NCI-H2081 (cell line): ENCODE data around the gene ZBTB7A.
"Not testable (repeated sequence)": the region's sequence is repeated elsewhere in the genome, so short reads cannot be mapped to it uniquely, and the experiment has no call there.

Experiments used
- DNase-seq, 2 experiments: peaks; one replicate each; lab custom pipeline; 2025; lab: John Stamatoyannopoulos, UW

The ZBTB7A gene

DNA sequence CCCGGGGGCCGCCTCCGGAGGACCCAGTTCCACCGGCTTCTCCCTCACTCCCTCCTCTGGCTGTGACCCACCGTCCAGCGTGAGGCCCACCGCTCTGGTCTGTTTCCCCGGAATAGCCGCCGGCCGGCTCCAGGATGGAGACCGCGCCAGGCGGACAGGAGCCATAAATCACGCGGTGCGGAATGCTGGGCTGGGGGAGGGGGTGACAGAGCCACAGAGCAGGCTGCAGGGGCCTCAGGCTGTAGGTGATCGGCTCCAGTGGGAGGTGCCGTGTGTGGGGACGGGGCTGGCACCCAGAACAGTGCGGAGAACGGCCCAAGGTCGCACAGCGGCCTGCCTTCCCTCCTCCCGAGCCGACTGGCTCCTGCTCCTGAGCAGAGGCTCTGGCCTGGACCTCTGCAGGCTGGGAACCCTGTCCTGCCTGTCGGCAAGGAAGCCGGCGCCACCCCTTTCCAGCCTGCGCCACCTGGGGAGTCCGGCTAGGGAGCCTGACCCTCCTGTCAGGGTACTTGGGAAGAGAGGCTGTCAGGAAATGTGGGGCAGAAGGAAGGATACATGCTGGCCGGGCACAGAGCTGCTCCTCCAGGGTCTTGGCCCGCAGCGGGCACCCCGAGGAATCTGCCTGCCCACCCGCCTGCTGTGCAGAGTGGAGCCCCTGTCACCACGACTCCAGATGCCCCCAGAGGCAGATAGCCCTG, 50.8 kb downstream of the ZBTB7A start:
- DNase-seq, result no peak

- no peak for DNase-seq
Observed at GRCh38 chr19:4014541-4015491, 51.9 kb downstream of the ZBTB7A start.

DNA sequence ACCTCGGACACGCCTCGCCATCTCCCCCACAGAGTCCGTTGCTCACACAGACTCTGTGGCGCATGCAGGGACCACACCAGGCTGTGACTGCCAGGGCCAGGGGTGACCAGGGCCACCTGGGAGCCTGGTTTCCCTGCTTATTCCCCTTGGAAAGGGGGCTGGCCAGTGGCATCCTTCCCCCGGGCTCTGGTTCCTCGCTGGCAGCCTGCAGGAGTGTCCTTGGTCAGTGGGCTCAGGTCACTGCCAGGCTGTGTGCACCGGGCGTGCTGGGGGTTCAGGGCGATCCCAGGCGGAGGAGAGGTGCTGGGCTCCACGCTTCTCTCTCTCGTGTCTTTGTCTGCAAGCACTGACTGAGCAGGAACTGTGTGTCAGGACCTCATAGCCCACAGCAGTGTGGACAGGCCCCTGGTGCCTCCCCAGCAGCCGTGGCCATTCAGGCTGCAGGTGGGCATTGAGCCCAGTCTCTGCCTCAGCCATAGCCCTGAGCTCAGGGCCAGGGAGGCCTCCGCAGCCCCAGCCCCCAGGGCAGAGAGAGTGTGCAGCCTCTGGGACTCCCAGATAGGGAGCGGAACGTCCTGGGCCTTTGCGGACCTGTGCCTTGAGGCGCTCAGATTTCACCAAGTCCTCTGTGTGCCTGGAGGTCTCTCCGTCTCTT, 52.7 kb downstream of the ZBTB7A start:
- DNase-seq, result no peak

- DNase-seq, result no peak
Observed at GRCh38 chr19:4012975-4013634, 53.6 kb downstream of the ZBTB7A start.

DNA sequence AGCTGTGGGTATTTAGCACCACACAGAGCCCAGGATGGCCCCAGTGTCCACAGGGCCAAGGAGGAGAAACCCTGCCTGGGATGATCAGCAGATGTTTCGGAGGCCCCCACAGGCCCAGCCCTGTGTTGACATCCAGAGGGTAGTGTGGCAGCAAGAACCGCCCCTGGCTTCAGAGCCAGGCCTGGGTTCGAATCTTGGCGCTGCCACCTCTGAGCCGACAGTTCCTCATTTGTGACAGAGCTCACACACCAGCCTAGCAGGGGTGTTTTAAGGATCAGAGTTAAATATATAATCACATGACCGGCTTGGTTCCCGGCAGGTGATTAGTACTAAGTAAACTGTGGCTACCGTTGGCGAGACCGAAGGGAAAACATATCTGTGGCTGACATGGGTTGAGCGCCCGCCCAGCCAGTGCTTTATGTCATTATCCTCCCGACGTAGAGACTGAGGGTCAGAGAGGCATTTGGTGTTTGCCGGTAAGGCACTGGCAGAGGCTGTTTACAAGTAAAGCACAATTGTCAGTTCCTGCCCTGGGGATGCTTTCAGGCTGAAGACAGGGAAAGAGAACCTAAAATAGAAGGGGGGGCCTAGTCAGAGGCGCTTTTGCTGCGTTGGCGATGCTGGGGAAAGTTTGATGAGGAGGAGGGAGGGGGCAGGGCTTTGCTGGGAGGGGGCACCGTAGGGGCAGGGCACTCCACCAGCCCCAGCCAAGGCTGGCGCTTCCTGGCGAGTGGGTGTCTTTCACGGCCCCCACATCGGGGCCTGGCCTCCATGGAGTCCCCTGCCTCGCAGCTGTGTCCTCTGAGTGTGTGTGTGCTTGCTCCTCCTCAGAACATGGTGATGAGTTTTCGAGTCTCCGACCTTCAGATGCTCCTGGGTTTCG, 54.4 kb downstream of the ZBTB7A start:
- peak; percentile 61 to 89 for DNase-seq

DNA sequence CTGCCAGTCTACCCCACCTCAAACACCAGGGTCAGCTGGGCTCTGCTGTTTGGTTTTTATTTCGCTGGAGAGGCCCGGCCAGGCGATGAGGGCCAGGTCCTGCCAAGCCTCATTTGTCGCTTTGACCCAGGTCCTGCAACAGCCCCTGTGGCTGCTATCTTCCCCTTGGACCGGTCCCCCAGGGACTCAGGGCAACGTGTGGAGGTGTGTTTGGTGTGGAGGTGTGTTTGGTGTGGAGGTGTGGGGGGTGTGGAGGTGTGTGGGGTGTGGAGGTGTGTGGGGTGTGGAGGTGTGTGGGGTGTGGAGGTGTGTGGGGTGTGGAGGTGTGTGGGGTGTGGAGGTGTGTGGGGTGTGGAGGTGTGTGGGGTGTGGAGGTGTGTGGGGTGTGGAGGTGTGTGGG, 55.3 kb downstream of the ZBTB7A start:
- not testable (repeated sequence) for DNase-seq

- no peak for DNase-seq
Observed at GRCh38 chr19:4010808-4011110, 55.9 kb downstream of the ZBTB7A start.

DNA sequence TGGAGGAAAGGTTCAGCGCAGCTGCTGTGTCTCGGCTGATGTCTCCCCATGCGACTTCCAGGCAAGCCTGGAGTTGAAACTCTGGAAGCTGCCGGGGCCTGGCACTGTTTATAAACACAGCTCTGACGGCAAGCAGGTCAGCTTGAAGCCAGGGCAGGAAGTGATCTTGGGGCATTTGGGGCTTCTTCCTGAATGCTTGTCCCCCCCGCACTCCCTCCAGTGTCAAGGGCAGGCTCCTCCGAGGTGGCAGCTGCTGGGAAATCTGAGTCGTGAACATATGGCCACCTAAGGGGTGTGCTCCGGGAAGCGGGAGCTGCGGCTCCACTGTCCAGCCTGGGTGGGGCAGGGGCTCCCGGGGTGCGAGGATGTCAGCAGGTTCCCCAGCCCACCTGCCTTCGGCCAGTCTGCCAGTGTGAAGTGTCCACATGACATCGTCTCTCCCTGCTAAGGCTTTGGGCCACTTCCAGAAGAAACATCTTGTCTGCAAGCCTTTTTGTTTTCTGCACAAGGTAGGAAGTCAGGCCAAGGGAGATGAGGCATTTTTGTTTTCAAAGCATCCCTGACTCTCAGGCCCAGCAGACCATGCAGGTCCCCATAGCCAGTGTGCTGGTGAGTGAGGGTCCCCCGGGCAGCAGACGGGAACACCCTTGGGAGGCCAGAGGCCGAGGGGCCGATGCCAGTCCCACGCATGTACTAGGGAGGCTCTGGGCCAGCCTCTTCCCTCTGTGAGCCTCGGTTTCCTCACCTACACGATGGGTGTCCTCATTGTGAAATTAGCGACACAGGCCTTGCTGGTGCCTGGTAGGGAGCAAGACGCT, 56.5 kb downstream of the ZBTB7A start:
- no peak for DNase-seq

GRCh38 chr19:4007836-4008539, 58.7 kb downstream of the ZBTB7A start:
- no peak for DNase-seq

DNA sequence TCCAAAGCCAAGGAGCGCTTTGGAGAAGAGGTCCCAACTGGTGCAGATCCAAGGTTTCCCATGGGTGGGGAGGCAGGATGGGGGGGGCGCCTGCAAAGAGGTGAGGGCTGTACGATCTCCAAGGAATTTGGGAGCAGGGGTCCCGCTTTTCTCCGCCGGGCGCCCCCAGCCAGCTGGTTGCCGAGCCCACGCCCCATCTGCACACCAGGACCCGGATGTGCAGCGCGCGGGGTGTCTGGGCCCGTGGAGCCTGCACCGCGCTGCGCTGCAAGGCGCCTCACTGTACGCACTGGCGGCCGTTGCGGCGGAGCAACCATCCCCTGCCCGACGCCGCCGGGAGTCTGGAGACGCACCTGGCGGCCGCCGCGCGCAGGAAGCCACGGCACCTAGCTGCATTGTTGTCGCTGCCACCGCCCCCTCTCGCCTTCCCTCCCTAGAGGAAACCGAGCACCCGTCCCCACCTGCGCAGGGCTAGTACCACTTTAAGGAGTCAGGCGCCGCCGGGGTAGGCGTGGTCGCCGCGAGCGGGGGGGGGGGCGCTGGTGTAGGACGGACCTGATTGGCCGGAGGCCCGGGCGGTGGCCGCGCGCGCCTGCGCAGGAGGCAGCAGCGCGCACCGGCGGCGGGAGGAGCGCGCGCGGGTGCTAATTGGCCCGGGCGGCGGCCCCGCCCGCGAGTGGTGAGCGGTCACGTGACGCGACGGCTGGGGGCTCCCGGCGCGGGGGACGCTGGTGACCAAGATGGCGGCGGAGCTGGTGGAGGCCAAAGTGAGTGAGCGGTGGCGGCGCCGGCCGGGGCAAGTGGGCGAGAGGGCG, 59.5 kb downstream of the ZBTB7A start, which contains the start of gene PIAS4:
Gene PIAS4 (plus strand): TSS at position 716 of the 815 bp plus-strand sequence. CDS start 25 bp downstream, at position 741.
- peak; percentile 94 to 95 for DNase-seq

GRCh38 chr19:4005436-4005835, 61.3 kb downstream of the ZBTB7A start:
- not testable (repeated sequence) for DNase-seq

GRCh38 chr19:4000798-4001197, 65.9 kb downstream of the ZBTB7A start:
- not testable (repeated sequence) for DNase-seq

- not testable (repeated sequence) for DNase-seq
Observed at GRCh38 chr19:3998667-3999412, 67.9 kb downstream of the ZBTB7A start.

GRCh38 chr19:3995607-3996006, 71.1 kb downstream of the ZBTB7A start:
- no peak for DNase-seq
